Ishikawa (cell line): Measurements from ENCODE around the gene IFI16.

Experiments used
- CEBPB ChIP-seq: IDR thresholded peaks from 2 replicates; pipeline ENCODE4 v1.6.1; 2012
- CREB1 ChIP-seq: IDR thresholded peaks from 2 replicates; pipeline ENCODE4 v1.6.1; 2012; ENCODE audit warnings: low read depth
- EGR1 ChIP-seq: IDR thresholded peaks from 2 replicates; pipeline ENCODE4 v1.6.1; 2012
- EP300 ChIP-seq: IDR thresholded peaks from 2 replicates; pipeline ENCODE4 v1.6.1; 2012; ENCODE audit warnings: borderline replicate concordance
- FOXM1 ChIP-seq: IDR thresholded peaks from 2 replicates; pipeline ENCODE4 v1.6.1; 2012; ENCODE audit warnings: low read depth, borderline replicate concordance
- MAX ChIP-seq: IDR thresholded peaks from 2 replicates; pipeline ENCODE4 v1.6.1; 2012
- NFIC ChIP-seq: IDR thresholded peaks from 2 replicates; pipeline ENCODE4 v1.6.1; 2012
- RAD21 ChIP-seq: IDR thresholded peaks from 2 replicates; pipeline ENCODE4 v1.6.1; 2012; ENCODE audit warnings: low read depth
- REST ChIP-seq: IDR thresholded peaks from 2 replicates; pipeline ENCODE4 v1.6.1; 2012; ENCODE audit warnings: low read depth, mild to moderate bottlenecking
- TAF1 ChIP-seq: IDR thresholded peaks from 2 replicates; pipeline ENCODE4 v1.6.1; 2012; ENCODE audit warnings: low read depth, mild to moderate bottlenecking
- TCF12 ChIP-seq: IDR thresholded peaks from 2 replicates; pipeline ENCODE4 v1.6.1; 2012; ENCODE audit warnings: low read depth
- TEAD4 ChIP-seq: IDR thresholded peaks from 2 replicates; pipeline ENCODE4 v1.6.1; 2012
- USF1 ChIP-seq: IDR thresholded peaks from 2 replicates; pipeline ENCODE4 v1.6.1; 2012
- YY1 ChIP-seq: IDR thresholded peaks from 2 replicates; pipeline ENCODE4 v1.6.1; 2012; ENCODE audit warnings: low read depth
- ZBTB7A ChIP-seq: IDR thresholded peaks from 2 replicates; pipeline ENCODE4 v1.6.1; 2012; ENCODE audit warnings: low read depth

IFI16 gene

GRCh38 chr1:159040206-159040605 is 30.5 kb downstream of the IFI16 start:
- TF ChIP-seq TCF12 (no peak), FOXM1 (no peak)

- TF ChIP-seq TAF1 (no peak), EP300 (no peak), EGR1 (no peak), YY1 (no peak), MAX (no peak), USF1 (no peak), CEBPB (no peak), CREB1 (no peak), TEAD4 (no peak), ZBTB7A (no peak), RAD21 (no peak), NFIC (no peak), TCF12 (no peak), FOXM1 (no peak), REST (no peak)
Observed at GRCh38 chr1:159040893-159041724, 31.4 kb downstream of the IFI16 start.

GRCh38 chr1:159051436-159051835 is 41.7 kb downstream of the IFI16 start:
- TF ChIP-seq CEBPB, result no peak
- TF ChIP-seq EP300, result no peak
- no peak for TF ChIP-seq TCF12
- TF ChIP-seq ZBTB7A, result no peak
- no peak for TF ChIP-seq FOXM1
- TF ChIP-seq USF1, result no peak
- TF ChIP-seq REST, result no peak
- TF ChIP-seq EGR1, result no peak
- TF ChIP-seq RAD21, result no peak
- TF ChIP-seq CREB1, result no peak
- no peak for TF ChIP-seq TEAD4
- no peak for TF ChIP-seq MAX
- no peak for TF ChIP-seq NFIC
- no peak for TF ChIP-seq YY1
- TF ChIP-seq TAF1, result no peak

- TF ChIP-seq CREB1 (no peak), CEBPB (no peak), ZBTB7A (no peak), REST (no peak), EP300 (no peak)
Observed at GRCh38 chr1:159054427-159054826, 44.7 kb downstream of the IFI16 start.
